HCT116 (cell line): Measurements from ENCODE around the gene FTCD. TPM values are rescaled to one million over a fixed set of nuclear protein-coding genes. Genes with fewer than 3 reads are reported as not detected.

Source experiments
- ATAC-seq: fragments of 200-7000 bp; cut with Tn5 transposase; 2 replicates; pipeline ENCODE4 v1.9.1; 2020; ENCODE audit warnings: mild to moderate bottlenecking, moderate library complexity
- BruUV-seq: library from RNA; stranded (reverse); fragments of 400-500 nt; replicated peaks from 2 replicates; lab custom pipeline; 2021; lab: Mats Ljungman, UMichigan
- CTCF ChIA-PET: fragments of 300-600 bp; sonication (Branson Sonifier 250); formaldehyde crosslinking; loops from one replicate; lab custom pipeline; 2021; ENCODE audit warnings: antibody characterized with exemption; lab: Charles Lee
- POLR2A ChIA-PET: fragments of 300-600, 350-600 bp; sonication (Branson Sonifier 250); formaldehyde crosslinking; loops from one replicate; lab custom pipeline; 2021; ENCODE audit warnings: antibody characterized with exemption; lab: Charles Lee
- RAD21 ChIA-PET, 2 experiments: fragments of 300-600 bp; sonication (Branson Sonifier 250); formaldehyde crosslinking; loops; one replicate each; lab custom pipeline; 2023; ENCODE audit warnings: low total read pairs in 2 of 2; ENCODE audit not compliant: uncharacterized antibody in 2 of 2, unreplicated experiment in 2 of 2, low non-redundant PET in 1 of 2; lab: Charles Lee
- DNase-seq: peaks from one replicate; pipeline ENCODE4 v3.0.0-alpha.2; 2010; ENCODE audit warnings: low read depth, low spot score
- H2AFZ ChIP-seq: fragments of 200-600 bp; shearing (Covaris generic), sonication (generic); 2 replicates; pipeline ENCODE4 v1.6.1; 2017; ENCODE audit warnings: low read depth, mixed run types, mixed read lengths, antibody characterized with exemption, low read length; ENCODE audit not compliant: poor library complexity, severe bottlenecking
- H3K27ac ChIP-seq: 2 replicates; pipeline ENCODE4 v1.5.1; 2012; ENCODE audit warnings: low read depth, low read length
- H3K27me3 ChIP-seq: fragments of 200-600 bp; sonication (generic); 2 replicates; pipeline ENCODE4 v1.6.1; 2016; ENCODE audit warnings: mixed run types, low read length, mixed read lengths; ENCODE audit not compliant: insufficient read depth
- H3K36me3 ChIP-seq, 2 experiments: fragments of 200-500 bp in 1 of 2; fragments of 200-600 bp in 1 of 2; sonication (Bioruptor generic) in 1 of 2; sonication (generic) in 1 of 2; 2 replicates each; pipeline versions ENCODE4 v1.5.1 to v1.6.1; 2014 to 2016; ENCODE audit warnings: low read length in 2 of 2, inconsistent platforms in 1 of 2, mixed read lengths in 1 of 2, mixed run types in 1 of 2; ENCODE audit not compliant: insufficient read depth in 2 of 2, control insufficient read depth in 1 of 2
- H3K4me1 ChIP-seq, 2 experiments: fragments of 200-600 bp in 1 of 2; sonication (generic) in 1 of 2; 2 replicates each; pipeline versions ENCODE4 v1.5.1 to v1.6.1; 2012 to 2017; ENCODE audit warnings: low read length in 2 of 2, inconsistent platforms in 1 of 2, mild to moderate bottlenecking in 1 of 2, mixed read lengths in 1 of 2, mixed run types in 1 of 2, moderate library complexity in 1 of 2; ENCODE audit not compliant: insufficient read depth in 2 of 2, control insufficient read depth in 1 of 2
- H3K4me2 ChIP-seq: fragments of 200-600 bp; sonication (generic); 2 replicates; pipeline ENCODE4 v1.6.1; 2017; ENCODE audit warnings: mixed run types, low read length, mixed read lengths
- H3K4me3 ChIP-seq, 2 experiments: fragments of 200-600 bp in 1 of 2; sonication (generic) in 1 of 2; replicated peaks in 1 of 2; 2 replicates each; pipeline ENCODE4 v1.5.1; 2011 to 2016; ENCODE audit warnings: low read length in 2 of 2, control low read depth in 1 of 2, low read depth in 1 of 2, mild to moderate bottlenecking in 1 of 2, mixed read lengths in 1 of 2, mixed run types in 1 of 2
- H3K79me2 ChIP-seq: fragments of 200-600 bp; sonication (generic); 2 replicates; pipeline ENCODE4 v1.6.1; 2017; ENCODE audit warnings: mild to moderate bottlenecking, mixed run types, low read length, moderate library complexity, mixed read lengths; ENCODE audit not compliant: insufficient read depth
- H3K9ac ChIP-seq: fragments of 200-600 bp; sonication (generic); 2 replicates; pipeline ENCODE4 v1.6.1; 2016; ENCODE audit warnings: low read length, mixed read lengths
- H3K9me2 ChIP-seq: fragments of 200-600 bp; sonication (generic), shearing (Covaris generic); 2 replicates; pipeline ENCODE4 v1.6.1; 2017; ENCODE audit warnings: mixed run types, mild to moderate bottlenecking, moderate library complexity; ENCODE audit not compliant: insufficient read depth
- H3K9me3 ChIP-seq, 2 experiments: fragments of 200-500 bp in 1 of 2; fragments of 200-600 bp in 1 of 2; sonication (Bioruptor generic) in 1 of 2; sonication (generic) in 1 of 2; 2 replicates each; pipeline ENCODE4 v1.6.1; 2014 to 2017; ENCODE audit warnings: low read length in 2 of 2, mixed read lengths in 2 of 2, inconsistent platforms in 1 of 2, low read depth in 1 of 2, mild to moderate bottlenecking in 1 of 2, mixed run types in 1 of 2, moderate library complexity in 1 of 2; ENCODE audit not compliant: control insufficient read depth in 1 of 2, insufficient read depth in 1 of 2
- H4K20me1 ChIP-seq: fragments of 200-600 bp; sonication (generic), shearing (Covaris generic); 2 replicates; pipeline ENCODE4 v1.6.1; 2017; ENCODE audit warnings: mixed run types, mild to moderate bottlenecking, moderate library complexity; ENCODE audit not compliant: insufficient read depth
- CBX3 ChIP-seq: IDR thresholded peaks from 2 replicates; pipeline ENCODE4 v1.6.1; 2012; ENCODE audit warnings: low read depth
- CTCF ChIP-seq, 3 experiments: fragments of 200-600 bp in 1 of 3; sonication (generic) in 1 of 3; IDR thresholded peaks in 2 of 3; conservative IDR thresholded peaks in 1 of 3; 2 replicates each; pipeline ENCODE4 v1.5.1; 2012 to 2017; ENCODE audit warnings: low read depth in 2 of 3, low read length in 2 of 3, antibody characterized with exemption in 1 of 3, borderline replicate concordance in 1 of 3, control low read depth in 1 of 3, mild to moderate bottlenecking in 1 of 3, mixed read lengths in 1 of 3, mixed run types in 1 of 3, moderate library complexity in 1 of 3; ENCODE audit not compliant: insufficient read depth in 1 of 3
- EGR1 ChIP-seq: IDR thresholded peaks from 2 replicates; pipeline ENCODE4 v1.6.1; 2012; ENCODE audit warnings: low read depth
- EZH2 ChIP-seq: fragments of 200-600 bp; sonication (generic); IDR thresholded peaks from 2 replicates; pipeline ENCODE4 v1.6.1; 2017; ENCODE audit warnings: antibody characterized with exemption, mixed run types
- EZH2phosphoT487 ChIP-seq: fragments of 200-600 bp; IDR thresholded peaks from 2 replicates; pipeline ENCODE4 v1.6.1; 2018; ENCODE audit warnings: antibody characterized with exemption, borderline replicate concordance
- POLR2AphosphoS5 ChIP-seq: IDR thresholded peaks from 2 replicates; pipeline ENCODE4 v1.6.1; 2011; ENCODE audit warnings: mild to moderate bottlenecking, low read depth, low read length, moderate library complexity
- SIN3A ChIP-seq: IDR thresholded peaks from 2 replicates; pipeline ENCODE4 v1.6.1; 2012; ENCODE audit warnings: low read depth
- SRF ChIP-seq: IDR thresholded peaks from 2 replicates; pipeline ENCODE4 v1.6.1; 2012; ENCODE audit warnings: low read depth
- YY1 ChIP-seq: IDR thresholded peaks from 2 replicates; pipeline ENCODE4 v1.6.1; 2011; ENCODE audit warnings: low read length, low read depth, moderate library complexity, mild to moderate bottlenecking; ENCODE audit not compliant: insufficient replicate concordance; ENCODE audit errors: extremely low read depth
- ZFX ChIP-seq: fragments of 450-650 bp; IDR thresholded peaks from 2 replicates; pipeline ENCODE4 v1.6.1; 2017
- ZNF274 ChIP-seq: fragments of 200-500 bp; sonication (Bioruptor generic); IDR thresholded peaks from 2 replicates; pipeline ENCODE4 v1.6.1; 2014; ENCODE audit warnings: mild to moderate bottlenecking, low read depth, low read length, inconsistent platforms
- intact Hi-C: fragments of 100-400 bp; cut with micrococcal nuclease; formaldehyde crosslinking; loops from 2 replicates; pipeline ENCODE4 v1.10.0; 2022
- total RNA-seq: library from RNA; stranded (reverse); gene quantifications from one replicate; pipeline ENCODE4 v1.2.1, GENCODE V29; 2021; ENCODE audit not compliant: unreplicated experiment
- TF ChIP-seq, protein P1 (sequence below): IDR thresholded peaks from 2 replicates; pipeline ENCODE4 v1.6.1; 2011; ENCODE audit warnings: mild to moderate bottlenecking, low read length, moderate library complexity; ENCODE audit not compliant: insufficient replicate concordance; ENCODE audit errors: extremely low read depth
- TF ChIP-seq, protein P2 (sequence below): IDR thresholded peaks from 2 replicates; pipeline ENCODE4 v1.6.1; 2012; ENCODE audit warnings: low read depth

The FTCD gene
- total RNA-seq, 1 experiment from 2014 or later = 2.5 TPM

- Histone ChIP-seq H3K9me2 (no peaks in the 10 kb centered on the region), H3K27ac (no peak overlapping the region), H3K4me3 (no peak overlapping the region), H3K9ac (no peak overlapping the region), H3K36me3 (peaks cover 0 to 4% of the 10 kb centered on the region in 2 experiments; a peak in 2 of 4 replicates), H2AFZ (no peak overlapping the region), H3K4me1 (no peaks in the 10 kb centered on the region; a peak in 1 of 4 replicates), H3K4me2 (no peak overlapping the region), H3K79me2 (no peaks in the 10 kb centered on the region), H4K20me1 (no peaks in the 10 kb centered on the region), H3K9me3 (no peaks in the 10 kb centered on the region), H3K27me3 (no peaks in the 10 kb centered on the region)
- CTCF ChIA-PET = no interaction called here
- POLR2A ChIA-PET = no interaction called here
- intact Hi-C loops = no loop called here
- no TSS peak for BruUV-seq
- TF ChIP-seq ZFX (no peak), CTCF (IDR thresholded peaks at IDR 0.05 in 2 of 3, conservative IDR thresholded peaks at IDR 0.05 in 1 of 3; ENCODE audit: borderline replicate concordance in 1 of 3, insufficient read depth in 1 of 3, low read depth in 2 of 3, low read length in 2 of 3) (no peak), CBX3 (no peak), EZH2phosphoT487 (no peak), SIN3A (no peak), SRF (no peak), POLR2AphosphoS5 (no peak), YY1 (no peak), EGR1 (no peak), ZNF274 (no peak), EZH2 (no peak)
- TF ChIP-seq, protein P1, sequence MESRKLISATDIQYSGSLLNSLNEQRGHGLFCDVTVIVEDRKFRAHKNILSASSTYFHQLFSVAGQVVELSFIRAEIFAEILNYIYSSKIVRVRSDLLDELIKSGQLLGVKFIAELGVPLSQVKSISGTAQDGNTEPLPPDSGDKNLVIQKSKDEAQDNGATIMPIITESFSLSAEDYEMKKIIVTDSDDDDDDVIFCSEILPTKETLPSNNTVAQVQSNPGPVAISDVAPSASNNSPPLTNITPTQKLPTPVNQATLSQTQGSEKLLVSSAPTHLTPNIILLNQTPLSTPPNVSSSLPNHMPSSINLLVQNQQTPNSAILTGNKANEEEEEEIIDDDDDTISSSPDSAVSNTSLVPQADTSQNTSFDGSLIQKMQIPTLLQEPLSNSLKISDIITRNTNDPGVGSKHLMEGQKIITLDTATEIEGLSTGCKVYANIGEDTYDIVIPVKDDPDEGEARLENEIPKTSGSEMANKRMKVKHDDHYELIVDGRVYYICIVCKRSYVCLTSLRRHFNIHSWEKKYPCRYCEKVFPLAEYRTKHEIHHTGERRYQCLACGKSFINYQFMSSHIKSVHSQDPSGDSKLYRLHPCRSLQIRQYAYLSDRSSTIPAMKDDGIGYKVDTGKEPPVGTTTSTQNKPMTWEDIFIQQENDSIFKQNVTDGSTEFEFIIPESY = no peak
- TF ChIP-seq, protein P2, sequence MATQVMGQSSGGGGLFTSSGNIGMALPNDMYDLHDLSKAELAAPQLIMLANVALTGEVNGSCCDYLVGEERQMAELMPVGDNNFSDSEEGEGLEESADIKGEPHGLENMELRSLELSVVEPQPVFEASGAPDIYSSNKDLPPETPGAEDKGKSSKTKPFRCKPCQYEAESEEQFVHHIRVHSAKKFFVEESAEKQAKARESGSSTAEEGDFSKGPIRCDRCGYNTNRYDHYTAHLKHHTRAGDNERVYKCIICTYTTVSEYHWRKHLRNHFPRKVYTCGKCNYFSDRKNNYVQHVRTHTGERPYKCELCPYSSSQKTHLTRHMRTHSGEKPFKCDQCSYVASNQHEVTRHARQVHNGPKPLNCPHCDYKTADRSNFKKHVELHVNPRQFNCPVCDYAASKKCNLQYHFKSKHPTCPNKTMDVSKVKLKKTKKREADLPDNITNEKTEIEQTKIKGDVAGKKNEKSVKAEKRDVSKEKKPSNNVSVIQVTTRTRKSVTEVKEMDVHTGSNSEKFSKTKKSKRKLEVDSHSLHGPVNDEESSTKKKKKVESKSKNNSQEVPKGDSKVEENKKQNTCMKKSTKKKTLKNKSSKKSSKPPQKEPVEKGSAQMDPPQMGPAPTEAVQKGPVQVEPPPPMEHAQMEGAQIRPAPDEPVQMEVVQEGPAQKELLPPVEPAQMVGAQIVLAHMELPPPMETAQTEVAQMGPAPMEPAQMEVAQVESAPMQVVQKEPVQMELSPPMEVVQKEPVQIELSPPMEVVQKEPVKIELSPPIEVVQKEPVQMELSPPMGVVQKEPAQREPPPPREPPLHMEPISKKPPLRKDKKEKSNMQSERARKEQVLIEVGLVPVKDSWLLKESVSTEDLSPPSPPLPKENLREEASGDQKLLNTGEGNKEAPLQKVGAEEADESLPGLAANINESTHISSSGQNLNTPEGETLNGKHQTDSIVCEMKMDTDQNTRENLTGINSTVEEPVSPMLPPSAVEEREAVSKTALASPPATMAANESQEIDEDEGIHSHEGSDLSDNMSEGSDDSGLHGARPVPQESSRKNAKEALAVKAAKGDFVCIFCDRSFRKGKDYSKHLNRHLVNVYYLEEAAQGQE = no peak
- no peak for ATAC-seq
- RAD21 ChIA-PET = no interaction called here
- no peak for DNase-seq
Measured at GRCh38 chr21:46194374-46195334, 39.3 kb upstream of the FTCD start.
